Fibroblast of skin of back (primary cell): ENCODE measurements around the gene AGPAT4.
A peak's percentile ranks its signal among the peaks of the same experiment; 100 is the strongest.

Experiments used
- DNase-seq: peaks from one replicate; pipeline ENCODE4 v3.0.0-alpha.2; 2013

Gene AGPAT4

DNA sequence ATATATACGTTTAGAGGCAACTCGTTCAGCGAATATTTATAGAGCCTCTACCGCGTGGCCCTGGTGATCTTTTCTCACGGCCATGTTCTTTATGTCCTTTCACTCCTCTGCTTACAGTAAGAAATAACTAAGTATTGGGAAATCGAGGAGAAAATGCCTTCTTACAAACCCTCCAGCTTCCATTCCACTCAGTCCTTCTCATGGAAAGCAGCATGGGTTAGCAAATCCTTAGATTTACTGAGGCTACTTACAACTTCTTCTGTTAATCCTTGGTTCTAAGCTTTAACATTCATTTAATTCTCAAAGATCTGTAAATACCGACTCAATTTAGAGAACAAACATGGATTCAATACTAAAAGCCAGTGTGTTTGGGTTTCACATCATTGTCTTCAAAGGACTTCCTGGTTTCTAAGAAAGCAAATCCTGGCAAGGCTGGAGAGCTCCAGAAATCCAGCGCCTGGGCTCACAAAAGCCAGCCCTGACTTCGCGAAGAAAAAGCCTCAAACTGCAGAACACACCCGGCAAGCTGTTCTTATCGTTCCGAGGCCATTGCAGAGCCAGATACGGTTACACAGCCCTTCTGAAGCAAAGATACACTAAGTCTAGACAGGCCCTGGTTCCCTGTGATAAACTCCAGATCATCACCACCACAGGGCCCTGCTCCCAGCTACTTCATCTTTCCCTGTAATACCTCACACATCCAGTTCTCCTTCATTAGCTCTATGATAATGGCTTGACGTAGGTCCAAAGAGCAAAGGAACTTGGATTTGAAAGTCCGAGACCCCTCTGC is 19.2 kb downstream of the AGPAT4 start:
- DNase-seq, result no peak

DNA sequence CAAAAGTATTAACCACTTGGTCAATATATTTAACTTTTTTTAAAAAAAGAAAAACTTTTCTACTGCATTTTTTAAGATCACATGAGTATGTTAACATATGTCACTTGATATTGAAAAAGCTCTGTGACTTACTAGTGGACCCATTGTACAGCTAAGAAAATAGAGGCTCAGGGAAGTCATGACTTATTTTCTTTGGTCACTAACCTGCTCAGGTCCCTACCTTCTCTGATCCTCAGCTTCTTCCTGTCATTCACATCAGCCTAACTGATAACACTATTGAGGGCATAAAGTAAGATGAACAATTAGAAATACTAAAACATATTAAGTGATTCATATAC is 19.8 kb downstream of the AGPAT4 start:
- no peak for DNase-seq

DNA sequence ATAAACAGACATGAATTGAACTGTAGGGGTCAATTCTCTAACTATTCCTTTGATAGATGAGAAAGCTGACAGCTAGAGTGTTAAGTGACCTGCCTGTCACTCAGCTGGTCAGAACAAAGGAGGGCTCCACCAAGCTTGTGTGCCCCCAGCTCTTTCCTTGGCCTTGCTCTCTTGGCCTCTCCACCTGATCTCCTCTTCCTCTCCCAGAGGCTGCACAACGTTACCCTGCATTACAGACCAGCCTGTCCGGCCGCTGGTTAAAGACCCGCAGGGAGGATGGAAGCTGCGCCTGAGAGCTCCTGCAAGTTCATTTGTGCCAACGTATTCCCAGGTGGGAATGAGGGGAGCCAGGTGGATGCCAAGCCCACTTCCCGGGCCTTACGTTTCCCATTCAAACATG is 22.5 kb downstream of the AGPAT4 start:
- DNase-seq, result no peak

DNA sequence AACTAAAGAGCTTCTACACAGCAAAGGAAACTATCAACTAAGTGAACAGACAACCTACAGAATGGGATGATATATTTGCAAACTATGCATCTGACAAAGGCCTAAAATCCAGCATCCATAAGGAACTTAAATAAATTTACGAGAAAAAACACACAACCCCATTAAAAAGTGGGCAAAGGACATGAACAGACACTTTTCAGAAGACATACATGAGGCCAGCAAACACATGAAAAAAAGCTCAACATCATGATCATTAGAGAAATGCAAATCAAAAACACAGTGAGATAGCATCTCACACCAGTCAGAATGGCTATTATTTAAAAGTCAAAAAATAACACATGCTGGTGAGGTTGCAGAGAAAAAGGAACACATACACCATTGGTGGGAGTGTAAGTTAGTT is 24.5 kb downstream of the AGPAT4 start:
- DNase-seq, result no peak

DNA sequence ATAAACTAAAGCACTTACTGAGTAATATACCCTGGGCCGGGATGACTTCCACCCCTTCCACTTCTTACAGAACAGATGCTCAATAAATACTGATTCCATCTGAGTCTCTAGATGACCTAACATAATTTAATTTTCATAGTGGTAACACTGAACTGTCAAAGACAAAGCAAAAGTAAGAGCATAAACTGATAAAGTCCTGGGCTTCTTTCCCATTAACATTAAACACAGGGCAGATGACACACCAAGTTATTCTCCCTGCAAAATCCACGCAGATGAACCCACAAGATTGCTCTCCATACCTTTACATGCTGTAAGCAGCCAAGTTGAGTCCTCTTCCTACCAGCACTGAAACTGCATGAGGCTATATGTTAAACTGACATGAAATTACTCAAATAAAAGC is 27.1 kb downstream of the AGPAT4 start:
- DNase-seq, result no peak

DNA sequence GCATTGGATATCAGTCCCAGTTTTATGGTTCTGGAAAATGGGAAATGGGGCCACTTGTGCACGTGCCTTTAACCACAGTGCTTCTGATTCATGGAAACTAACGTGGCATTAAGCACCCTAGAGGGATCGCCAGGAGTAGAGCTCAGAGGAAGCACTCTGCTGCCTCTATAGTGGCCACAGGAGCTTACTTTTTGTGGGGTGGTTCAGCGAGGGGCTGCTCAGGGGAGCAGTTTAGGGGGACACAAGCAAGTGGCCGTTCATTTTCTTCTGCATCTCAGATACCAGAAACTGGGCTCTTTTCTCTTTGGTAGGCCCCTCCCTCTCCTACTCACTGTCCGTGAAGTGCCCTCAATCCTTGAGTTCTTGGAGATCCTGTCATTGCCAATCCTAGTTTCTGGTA is 28.5 kb downstream of the AGPAT4 start:
- no peak for DNase-seq

DNA sequence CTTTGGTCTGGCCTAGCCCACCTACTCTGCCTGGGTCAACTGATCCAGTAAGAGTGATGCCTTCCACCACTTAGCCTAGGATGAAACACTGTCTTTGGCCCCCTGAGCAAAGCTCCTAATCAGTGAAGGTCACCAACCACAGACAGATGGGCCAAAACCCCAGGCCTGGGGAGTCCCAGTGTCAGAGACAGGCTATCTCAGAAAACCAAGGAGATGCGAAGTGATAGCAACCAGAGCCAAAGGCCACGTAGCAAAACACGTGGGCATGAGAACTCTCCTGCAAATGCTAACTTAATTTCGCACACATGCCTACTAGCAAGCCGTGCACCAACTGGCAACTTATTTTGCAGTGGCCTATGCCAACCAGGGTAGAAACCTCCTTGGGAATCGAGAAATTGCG is 29.1 kb downstream of the AGPAT4 start:
- no peak for DNase-seq

DNA sequence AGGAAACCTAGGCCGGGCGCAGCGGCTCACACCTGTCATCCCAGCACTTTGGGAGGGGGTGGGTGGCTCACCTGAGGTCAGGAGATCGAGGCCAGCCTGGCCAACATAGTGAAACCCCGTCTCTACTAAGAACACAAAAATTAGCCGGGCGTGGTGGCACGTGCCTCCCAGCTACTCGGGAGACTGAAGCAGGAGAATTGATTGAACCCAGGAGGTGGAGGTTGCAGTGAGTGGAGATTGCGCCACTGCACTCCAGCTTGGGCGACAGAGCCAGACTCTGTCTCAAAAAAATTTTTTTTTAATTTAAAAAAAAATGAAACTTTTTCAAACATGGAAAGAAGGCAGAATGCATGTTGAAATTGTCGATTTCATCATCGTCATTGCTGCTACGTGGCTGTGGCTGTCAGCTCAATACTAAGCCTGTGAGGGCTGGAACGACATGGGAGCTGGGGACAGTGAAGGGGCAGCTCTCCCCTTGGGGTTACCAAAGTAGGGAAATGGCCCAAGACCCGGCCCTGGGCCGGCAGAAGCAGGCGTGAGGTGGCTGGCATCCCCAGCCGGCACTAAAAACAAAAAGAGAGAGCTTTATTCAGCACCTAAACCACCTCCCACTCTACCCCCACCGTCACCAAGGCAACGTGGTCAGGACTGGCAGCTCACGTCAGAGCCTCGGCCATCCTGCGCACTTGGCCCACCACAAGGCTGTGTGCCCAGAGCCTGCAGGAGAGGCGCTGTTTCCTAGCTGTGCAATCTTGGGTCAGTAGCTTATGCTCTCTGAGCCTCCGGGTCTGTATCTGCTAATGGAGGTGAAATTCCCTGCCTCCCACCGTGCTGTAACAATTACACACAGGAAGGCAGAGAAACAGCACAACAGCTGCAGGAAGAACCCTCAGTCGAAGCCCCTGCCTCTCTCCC is 30.8 kb downstream of the AGPAT4 start:
- DNase-seq, result no peak

DNA sequence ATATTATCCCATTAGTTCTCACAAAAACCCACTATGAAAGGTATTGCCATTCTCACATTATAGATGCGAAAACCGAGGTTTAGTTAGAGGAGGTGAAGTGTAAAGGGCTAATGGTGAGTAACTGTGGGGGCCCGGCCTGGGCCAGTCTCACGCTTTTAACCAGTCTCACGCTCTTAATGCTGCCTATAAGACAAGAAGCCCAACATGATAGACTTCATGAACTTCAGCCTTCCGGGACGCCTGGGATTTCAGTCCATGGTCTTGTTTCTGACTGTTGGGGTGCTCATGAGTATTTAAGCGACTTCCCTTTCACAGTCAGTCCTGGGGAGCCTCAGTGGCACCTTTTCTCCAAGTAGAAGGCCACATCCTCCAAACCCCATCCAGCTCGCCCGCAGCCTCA is 31.7 kb downstream of the AGPAT4 start:
- DNase-seq, result no peak

DNA sequence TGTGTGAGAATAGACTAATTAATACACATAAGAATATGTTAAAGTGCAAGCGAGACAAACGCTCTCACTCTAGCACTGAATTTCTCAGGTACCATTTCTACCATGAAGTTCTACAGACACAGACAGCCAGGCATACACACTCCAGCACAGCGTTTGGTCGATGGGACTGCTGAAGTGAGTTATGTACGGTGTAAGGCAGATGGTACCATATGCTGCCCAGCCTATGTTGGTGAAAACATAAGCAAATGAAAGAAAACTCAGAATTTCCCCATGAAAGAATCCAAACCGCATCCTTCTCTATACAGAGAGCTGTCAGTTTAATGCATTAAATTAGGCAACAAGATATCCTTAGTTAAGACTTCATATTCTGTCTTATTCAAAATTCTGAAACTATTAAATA is 34.9 kb downstream of the AGPAT4 start:
- DNase-seq, result no peak

DNA sequence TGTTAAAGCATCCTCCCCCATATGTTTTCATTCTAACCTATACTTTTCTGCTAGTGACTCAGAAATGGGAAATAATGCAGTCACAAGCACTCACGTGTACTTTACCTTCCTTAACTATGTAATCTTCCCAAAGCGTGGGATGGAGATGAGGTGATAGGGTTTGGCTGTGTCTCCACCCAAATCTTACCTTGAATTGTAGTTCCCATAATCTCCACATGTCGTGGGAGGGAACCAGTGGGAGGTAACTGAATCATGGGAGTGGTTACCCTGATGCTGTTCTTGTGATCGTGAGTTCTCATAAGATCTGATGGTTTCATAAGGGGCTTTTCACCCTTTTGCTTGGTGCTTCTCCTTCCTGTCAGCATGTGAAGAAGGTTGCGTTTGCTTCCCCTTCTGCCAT is 35.4 kb downstream of the AGPAT4 start:
- no peak for DNase-seq

DNA sequence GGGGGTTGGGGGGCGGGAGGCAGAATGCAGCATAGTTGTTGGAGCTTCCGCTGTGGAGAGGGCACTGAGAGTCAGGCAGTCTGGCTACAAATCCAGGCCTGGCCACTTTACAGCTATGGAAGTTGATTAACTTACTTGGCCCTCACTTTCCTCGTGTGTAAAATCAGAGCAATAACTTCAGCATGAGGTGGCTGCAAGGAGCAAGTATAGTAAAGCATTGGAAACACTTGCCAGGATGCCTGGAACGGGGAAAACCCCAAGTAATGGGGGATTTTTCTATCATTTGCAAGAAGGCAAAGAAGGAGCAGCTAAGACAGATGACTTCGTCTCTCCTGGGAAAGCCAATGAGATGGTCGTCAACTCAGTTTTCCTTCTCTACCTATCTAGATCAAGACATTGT is 35.8 kb downstream of the AGPAT4 start:
- DNase-seq, result no peak

DNA sequence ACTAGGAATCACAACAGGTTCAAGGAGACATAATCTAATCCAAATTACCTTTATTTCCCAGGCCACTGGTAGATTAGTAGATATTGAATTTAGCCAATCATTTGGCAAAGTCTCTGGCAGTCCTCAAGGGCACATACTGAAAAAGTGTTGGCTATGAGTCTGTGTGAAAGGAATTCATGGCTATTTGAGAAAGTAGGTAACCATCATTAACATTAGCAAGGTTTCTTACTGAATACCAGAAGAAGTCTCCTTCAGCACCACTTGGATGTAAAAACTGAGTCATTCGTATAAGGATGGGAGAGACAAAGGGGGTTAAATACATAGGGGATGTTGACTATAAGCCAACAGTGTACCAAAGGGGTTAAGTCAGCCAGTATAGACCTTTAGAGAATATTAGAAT is 36.7 kb downstream of the AGPAT4 start:
- no peak for DNase-seq

DNA sequence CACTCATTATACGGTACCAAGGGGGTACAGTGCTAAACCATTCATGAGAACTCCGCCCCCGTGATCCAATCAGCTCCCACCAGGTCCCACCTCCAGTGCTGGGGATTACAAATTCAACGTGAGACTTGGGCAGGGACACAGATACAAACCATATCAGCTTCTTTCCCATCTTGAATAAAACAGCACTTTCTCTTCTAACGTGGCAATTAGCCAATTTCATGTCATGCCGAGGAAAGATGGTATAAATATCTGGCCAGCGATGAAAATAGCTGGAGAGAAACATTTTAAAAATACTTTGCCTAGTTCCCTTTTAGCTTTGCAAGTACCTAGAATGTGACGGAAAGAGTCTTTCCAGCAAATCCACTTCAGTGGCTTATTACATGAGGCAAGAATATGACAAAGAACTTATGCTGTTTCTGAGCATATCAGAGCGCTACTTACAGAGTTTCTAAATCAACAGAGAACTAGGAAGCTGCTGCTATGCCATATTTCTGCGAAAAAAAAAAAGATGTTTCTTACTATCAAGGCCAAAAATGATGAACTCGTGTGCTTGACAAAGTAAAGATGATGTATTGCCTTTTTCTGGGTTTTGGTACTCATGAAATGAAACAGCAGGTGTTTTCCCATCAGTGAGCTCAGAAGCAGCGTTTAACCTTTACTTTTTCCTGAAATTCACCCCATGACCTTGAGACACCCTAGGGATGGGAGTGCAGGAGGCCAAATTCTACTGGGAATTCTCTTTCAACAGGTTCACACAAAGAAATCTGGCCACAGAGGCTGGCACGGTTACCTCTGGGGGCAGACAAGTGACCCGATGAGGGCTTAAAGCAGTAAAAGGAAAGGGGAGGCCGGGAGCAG is 37.9 kb downstream of the AGPAT4 start:
- DNase-seq, result no peak

DNA sequence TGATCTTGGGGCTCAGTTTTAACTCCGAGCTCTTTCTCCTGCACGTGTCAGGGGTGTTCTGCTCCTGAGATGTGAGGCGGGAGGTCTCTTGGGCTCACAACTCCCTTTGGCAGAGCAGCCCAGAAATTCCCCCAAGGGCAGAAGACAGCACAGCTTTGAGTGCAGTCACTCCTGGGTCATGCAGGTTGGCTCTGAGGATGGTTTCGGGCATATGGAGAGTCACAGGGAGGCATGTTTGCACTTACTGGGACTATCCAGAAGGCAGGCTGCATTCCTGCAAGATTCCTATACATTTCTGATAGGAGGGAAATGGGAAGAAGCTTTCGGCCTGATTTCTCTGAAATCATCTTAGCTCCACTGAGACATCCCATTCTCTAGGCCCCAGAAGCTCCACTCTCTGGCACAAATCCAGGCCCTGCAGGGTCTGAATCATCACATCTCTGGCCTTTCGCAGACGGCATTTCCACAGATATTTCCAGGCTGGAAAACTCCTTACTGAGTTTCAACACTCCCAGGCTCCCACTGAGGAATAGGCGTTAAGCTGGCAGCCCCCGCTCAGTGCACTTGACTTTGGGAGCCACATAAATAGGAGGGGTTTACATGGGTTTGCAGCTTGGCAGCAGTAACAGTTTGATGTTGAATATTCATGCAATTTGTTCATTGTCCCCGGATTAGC is 39.7 kb downstream of the AGPAT4 start:
- peak; percentile 92 for DNase-seq

DNA sequence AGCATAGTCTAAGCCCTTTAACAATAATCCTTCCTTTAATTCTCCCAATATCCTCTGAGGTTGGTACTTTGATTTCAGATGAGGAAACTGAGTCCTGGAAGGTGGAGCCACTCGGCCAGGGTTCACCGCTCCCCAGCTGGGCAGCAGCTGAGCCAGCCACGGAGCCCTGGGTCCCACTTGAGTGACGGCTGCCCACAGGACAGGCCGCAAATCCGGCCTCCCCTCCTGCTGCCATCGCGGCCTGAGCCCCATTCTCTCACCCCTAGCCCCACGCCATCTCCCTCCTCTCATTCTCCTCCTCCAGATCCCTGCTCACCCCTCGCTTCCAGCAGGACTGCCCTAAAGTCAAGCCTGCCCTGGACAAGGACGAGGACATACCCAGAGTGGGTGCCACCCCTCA is 41.4 kb downstream of the AGPAT4 start:
- DNase-seq, result no peak

DNA sequence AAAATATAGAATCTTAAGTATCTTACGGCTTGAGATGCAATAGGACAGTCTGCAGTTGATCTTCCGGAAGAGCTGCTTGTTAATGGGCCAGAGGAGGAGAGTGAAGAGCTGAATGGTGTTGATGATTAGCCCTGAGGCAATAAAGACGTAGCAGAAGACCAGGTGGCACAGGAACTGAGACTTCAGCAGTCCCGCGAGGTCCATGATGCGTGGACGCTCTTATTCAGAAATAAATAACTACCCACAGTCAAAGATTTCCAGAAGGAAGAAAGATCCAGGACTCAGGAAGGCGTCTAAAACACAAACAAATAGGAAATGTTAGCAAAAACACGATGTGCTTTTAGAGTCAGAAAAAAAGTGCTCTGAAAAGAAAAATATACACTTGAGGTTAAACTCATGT is 41.9 kb downstream of the AGPAT4 start:
- no peak for DNase-seq

DNA sequence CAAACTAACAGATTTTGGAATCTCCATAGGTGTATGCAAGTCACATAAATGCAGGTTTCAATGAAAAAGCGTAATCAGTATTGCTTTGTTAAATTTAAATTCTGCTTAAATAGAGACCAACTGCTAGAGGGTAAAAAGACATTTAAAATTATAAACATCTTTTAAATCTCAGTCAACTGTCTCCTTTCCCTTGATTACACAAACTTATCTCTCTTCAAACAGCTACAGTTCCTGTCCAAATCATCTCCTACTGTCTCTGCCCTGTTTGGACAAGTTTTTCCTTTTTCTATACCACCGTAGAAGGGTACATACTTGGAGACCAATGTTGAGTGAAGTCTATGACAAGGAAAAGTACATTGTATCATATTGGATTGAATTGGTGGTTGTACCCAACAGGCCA is 43.5 kb downstream of the AGPAT4 start:
- no peak for DNase-seq

DNA sequence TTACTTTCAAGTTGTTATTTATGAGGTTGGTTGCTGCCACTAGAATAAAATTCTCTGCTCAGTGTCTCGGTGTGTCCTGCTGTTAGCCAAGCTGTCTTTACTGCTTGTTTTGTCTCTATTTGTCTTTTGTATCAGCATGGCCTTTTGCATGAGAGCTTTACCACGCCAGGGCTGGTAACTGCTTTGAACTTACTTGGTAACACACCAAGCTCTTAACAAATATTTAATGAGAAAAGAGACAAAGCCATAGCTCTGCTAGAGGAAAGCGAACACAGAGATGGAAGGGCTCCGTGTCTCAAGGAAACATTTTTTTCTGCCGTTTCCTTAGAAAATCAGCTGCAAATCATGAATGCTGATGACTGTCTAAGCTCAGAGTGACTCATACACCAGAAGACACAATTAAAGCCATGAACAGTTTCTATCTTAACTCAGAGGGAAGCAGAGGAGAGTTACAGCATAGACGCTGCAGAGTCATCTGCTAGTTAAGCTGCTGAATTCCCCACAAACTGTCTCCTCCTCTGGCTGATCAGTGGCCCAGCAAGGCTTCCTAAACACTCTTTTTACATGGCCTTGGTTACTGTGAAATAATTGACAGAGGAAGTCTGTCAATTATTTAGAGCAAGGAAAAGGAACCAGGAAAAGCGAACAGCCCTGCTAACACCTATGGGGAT is 44.8 kb downstream of the AGPAT4 start:
- peak; percentile 89 for DNase-seq

DNA sequence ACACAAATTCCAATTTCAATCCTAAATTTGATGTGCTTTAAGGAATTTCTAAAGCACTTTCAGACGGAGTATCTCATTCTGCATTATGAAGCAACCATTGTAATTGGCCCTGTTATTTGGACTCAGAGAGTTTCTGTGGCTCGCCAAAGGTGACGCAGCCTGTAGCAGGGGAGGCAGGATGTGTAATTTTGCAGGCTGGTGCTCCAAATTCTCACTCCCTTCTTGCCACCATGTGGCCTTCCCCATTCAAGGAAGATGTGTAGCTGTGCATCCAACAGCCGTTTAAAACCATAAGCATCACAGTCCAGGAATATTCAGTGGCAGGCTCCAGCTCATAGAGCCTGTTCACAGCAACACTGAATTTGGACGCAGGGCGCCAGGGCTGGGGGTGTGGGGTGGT is 45.8 kb downstream of the AGPAT4 start:
- DNase-seq, result no peak

DNA sequence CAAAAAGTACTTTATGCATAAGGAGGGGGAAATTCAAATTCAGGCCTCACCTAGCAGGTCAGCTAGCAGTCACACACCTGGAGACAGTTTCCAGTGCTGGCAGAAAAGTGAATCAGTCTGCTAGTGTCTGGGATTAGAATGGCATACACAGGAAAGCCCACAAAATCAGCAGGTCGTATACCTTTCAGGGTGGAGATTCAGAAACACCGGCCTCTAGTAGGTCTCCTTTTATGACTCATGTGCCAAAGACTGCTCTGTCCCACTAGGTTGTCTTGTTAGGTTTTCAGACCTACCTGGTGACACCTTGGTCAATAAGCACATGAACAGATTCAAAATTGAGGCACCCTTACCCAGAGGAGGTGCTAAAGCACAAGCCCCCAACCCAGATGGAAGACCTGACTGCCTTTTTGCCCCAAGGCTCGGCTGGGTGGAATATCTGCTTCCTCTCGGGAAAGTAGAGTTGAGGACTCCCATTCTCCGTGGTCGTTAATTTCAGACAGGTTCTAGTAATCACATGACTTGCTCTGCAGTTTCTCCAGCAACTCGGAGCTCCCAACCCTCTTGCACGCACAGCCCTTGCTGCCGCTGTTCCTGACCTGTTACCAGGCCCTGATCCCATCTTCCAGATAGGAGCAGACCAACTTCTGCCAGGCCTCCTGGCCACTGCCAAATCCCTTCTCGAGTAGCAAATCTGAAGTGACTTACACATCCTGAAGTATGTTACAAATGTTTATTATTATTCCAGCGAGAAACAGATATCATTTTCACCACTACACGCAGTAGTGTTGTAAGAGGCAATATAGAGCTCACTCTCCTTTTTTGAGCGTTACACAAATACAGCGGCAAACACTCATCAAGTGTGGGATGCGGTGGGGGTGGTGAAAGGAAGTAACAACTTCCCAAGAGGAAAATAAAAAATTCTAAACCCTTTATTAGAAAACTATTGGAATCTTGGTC is 46.6 kb downstream of the AGPAT4 start:
- DNase-seq, result no peak
